Inflammatory macrophage (primary cell): ENCODE data around the gene QRICH1.
A peak's percentile ranks its signal among the peaks of the same experiment; 100 is the strongest.

Source experiments
- DNase-seq, 2 donors: peaks; one replicate each; pipeline ENCODE4 v3.0.0-alpha.2; 2020 to 2022

Gene QRICH1

GRCh38 chr3:49112262-49112661 is 18.4 kb upstream of the QRICH1 start:
- DNase-seq = no peak

- no peak for DNase-seq
Observed at GRCh38 chr3:49111347-49111746, 17.5 kb upstream of the QRICH1 start.

DNA sequence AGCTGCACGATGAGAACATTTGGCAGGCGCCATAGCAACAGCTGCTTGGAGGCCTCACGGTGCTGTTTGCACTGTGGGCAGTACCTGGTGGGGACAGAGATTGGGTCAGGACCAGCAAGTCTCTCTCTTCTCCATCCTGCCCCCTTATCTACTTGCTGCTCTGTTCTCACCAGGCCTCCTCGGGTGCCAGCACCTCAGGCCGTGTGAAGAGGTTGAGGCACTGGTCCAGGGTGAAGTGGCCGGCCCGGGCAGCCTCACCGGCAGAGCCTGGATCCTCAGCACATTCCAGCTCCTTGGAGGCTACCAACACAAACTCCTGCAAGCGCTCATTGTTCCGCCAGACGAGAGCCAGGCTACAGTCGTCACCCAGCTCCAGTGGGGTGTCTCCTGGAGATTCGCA is 16.9 kb upstream of the QRICH1 start:
- no peak for DNase-seq

- DNase-seq = no peak
Observed at GRCh38 chr3:49108346-49108745, 14.5 kb upstream of the QRICH1 start.

DNA sequence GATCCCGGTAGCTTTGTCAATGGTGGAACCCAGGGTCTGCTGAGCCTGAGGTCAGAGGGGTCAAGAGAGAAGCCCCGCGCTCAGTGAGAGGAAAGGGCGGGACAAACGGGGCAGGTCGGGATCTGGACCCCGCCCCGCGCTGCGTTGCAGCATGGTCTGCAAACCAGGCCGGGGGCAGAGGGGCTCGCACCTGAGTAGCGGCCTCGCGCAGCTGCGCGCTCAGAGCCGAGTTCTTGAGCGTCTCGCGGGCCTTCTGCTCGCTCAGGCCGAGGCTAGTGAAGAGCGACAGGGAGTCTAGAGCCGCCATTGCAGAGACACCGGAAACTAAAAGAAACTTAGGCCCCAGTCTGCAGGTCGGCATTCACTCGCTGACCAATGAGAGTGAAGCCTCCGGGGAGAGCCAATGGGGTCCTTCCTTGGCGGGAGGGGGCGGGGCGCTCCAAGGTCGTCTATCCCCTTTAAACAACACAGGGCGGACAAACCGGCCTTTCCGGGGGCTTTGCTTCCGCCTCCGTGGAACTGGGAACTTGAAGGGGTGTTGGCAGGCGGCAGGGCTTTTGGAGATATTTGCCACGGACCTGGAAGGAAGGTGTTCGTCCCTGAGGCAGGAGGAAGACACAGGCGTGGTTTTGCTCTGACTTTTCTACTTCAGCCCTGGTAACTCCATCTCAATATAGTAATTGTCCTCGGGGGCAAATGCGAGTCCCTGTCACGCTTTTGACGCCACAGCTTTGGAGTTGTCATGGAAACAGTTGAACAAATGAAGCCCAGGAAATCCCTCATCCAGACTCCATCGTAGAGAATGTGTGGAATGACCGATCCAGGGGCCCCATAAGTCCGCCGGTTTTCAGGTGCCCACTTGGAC is 10.8 kb upstream of the QRICH1 start, which contains the start of gene QARS1:
Gene QARS1, minus strand, starts transcription at position 331 of the 865 bp plus-strand sequence. Its CDS starts 24 bp downstream, at position 307.
- DNase-seq = peak; percentile 93 to 95

DNA sequence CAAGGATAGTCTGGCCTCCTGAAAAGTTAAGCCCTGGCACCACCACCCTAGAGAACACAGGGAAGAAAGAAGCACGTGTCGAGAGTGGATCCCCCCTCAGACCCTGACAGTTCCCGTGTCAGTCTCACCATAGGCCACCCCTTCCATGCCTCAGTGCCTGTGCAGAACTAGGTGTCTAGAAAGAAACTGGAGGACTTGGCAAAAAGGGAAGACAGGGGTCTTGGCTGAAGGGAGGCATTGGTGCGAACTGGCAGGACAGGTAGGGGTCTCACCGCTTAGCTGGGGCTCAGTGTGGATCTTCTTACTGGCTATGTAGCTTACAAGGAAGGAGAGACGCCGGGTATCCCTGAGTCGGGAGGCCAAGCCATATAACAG is 10.2 kb upstream of the QRICH1 start:
- DNase-seq = no peak

GRCh38 chr3:49100046-49100615 is 6.3 kb upstream of the QRICH1 start:
- DNase-seq = no peak

GRCh38 chr3:49098910-49099630 is 5.2 kb upstream of the QRICH1 start:
- no peak for DNase-seq

GRCh38 chr3:49098429-49098828 is 4.6 kb upstream of the QRICH1 start:
- DNase-seq = no peak

DNA sequence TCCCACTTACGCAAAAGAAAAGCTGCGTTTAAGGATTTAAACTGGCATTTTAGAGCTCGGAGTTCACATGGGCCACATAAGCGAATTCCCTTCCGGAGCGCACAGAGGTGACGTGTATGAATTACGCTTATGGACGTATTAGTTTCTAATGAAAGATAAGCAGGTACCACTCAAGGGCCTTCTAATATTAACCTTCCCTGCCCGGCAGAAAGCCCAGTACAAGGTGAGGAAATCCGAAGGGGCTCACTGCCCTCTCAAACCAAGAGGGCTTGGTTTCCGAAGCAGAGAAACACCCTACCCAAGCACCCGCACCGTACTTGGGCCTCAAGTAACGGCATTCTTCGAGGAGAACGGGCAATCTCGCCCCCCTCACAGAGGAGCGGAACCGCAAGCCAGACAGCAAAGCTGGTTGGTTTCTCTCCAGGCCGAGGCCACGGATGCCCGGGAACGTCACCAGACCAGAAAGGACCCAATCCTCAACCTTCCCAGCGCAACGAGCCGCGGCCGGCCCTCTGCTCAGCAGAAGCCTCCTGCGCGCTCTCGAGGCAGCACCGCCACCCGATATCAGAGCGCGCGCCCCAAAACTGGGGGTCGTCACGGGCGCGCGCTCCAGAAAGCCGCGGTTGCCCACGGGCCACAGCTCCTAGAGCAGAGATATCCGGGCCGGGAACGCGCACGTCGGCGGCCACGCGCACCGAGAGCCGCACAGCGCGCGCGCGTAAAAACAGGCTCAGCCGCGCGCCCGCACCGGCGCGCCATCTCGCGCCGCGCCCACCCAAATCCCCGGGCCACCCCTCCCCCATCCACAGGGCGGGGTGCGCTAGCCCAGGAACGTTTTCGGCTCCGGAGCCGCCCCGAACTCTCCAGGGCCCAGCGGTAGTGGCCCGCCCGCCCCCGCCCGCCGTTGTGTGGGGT is 676 bp downstream of the QRICH1 start:
- peak; percentile 69 to 83 for DNase-seq

- DNase-seq = no peak
Observed at GRCh38 chr3:49081429-49081828, 12.4 kb downstream of the QRICH1 start.

DNA sequence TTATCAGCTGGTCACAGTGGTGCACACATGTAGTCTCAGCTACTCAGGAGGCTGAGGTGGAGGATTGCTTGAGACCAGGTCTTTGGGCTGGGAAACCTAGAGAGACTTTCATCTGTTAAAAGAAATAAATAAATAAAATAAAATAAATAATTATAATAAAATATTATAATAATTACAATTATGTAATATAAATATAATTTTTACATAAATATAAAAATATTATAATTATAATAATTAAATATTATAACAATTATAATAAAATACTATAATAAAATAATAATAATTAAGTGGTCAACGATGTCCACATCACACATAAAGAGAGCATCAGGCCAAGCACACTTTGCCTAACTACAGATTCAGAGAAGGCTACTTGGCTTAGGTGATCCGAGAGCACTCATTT is 14.6 kb downstream of the QRICH1 start:
- no peak for DNase-seq

- DNase-seq = no peak
Observed at GRCh38 chr3:49076646-49077045, 17.2 kb downstream of the QRICH1 start.

- no peak for DNase-seq
Observed at GRCh38 chr3:49076116-49076515, 17.8 kb downstream of the QRICH1 start.

- no peak for DNase-seq
Observed at GRCh38 chr3:49058011-49058410, 35.9 kb downstream of the QRICH1 start.

GRCh38 chr3:49057268-49057667 is 36.6 kb downstream of the QRICH1 start:
- no peak for DNase-seq

GRCh38 chr3:49054344-49054862 is 39.5 kb downstream of the QRICH1 start:
- DNase-seq = no peak

GRCh38 chr3:49053543-49053942 is 40.3 kb downstream of the QRICH1 start:
- DNase-seq = no peak

DNA sequence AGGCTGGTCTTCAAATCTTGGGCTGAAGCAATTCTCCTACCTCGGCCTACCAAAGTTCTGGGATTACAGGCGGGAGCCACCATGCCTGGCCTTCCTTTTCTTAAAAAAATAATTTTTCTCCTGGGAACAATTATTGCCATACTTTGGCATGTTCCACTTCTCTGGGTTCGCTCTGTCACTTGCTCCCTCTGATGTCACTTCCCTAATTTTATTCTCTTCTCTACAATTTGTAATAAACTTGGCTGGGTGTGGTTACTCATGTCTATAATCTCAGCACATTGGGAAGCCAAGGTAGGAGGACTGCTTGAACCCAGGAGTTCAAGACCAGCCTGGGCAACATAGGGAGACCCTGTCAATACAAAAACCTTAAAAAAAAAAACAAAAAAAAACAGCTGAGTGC is 58.6 kb downstream of the QRICH1 start:
- peak; percentile 63 to 76 for DNase-seq

- DNase-seq = no peak
Observed at GRCh38 chr3:49034650-49035049, 59.2 kb downstream of the QRICH1 start.

DNA sequence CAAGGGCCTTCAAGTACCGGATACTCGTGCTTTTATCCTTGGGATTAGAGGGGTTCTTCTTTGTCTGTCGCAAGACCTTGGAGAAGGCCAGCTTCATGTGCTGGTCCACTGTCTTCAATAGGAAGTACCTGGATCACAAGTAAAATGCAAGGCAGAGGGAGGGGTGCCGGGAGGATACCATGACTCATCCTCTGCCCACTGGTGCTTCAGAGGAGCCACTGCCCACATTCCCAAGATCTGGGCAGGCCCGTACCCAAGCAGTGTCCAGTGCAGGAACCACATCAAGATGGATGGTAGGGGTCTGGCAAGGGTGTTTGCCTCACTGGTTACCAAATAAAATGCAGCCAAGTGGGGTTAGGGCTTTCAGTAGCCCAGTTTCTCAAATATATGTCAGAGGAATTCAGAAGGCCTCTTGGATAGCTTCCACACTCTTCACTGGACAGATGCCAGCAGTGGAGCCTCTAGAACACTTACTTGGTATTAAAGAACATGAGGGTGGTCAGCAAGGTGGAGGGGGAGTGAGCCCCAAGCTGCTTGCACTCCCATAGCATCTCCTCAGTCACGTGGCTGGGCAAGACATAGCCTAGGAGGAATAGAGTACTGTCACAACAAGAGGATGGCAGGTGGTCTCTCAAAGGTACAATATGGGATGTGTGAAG is 61.1 kb downstream of the QRICH1 start:
- no peak for DNase-seq

GRCh38 chr3:49030321-49030720 is 63.5 kb downstream of the QRICH1 start:
- no peak for DNase-seq
